Kidney (tissue), 14 donors: ENCODE measurements around the gene SUGCT. TPM values are rescaled to one million over a fixed set of nuclear protein-coding genes. Genes with fewer than 3 reads are reported as not detected.
A peak's percentile ranks its signal among the peaks of the same experiment; 100 is the strongest.
"Not testable (repeated sequence)": the region's sequence is repeated elsewhere in the genome, so short reads cannot be mapped to it uniquely, and the experiment has no call there.

Experiments used
- DNase-seq, 5 donors: peaks; one replicate each; pipeline ENCODE4 v3.0.0-alpha.2; 2013 to 2020
- FAIRE-seq: peaks from 2 replicates; lab custom pipeline; 2012; peaks lifted over from hg19 to GRCh38; lab: Jason Lieb, UNC
- H3K27ac ChIP-seq, 2 donors: one replicate each; pipeline ENCODE4 v1.7.0; 2013; ENCODE audit warnings: low read depth in 2 of 2, low read length in 2 of 2, inconsistent platforms in 1 of 2
- H3K27me3 ChIP-seq: one replicate; pipeline ENCODE4 v1.7.1; 2013; ENCODE audit warnings: low read length, inconsistent platforms; ENCODE audit not compliant: control insufficient read depth, insufficient read depth
- H3K36me3 ChIP-seq, 3 donors: one replicate each; pipeline versions ENCODE4 v1.7.0 to v1.7.1; 2013; ENCODE audit warnings: low read length in 3 of 3, control low read depth in 1 of 3, inconsistent platforms in 1 of 3; ENCODE audit not compliant: insufficient read depth in 3 of 3, control insufficient read depth in 2 of 3
- H3K4me1 ChIP-seq, 3 donors: one replicate each; pipeline versions ENCODE4 v1.7.0 to v1.7.1; 2013; ENCODE audit warnings: low read length in 3 of 3, inconsistent platforms in 1 of 3, low read depth in 1 of 3; ENCODE audit not compliant: control insufficient read depth in 2 of 3, insufficient read depth in 2 of 3
- H3K4me3 ChIP-seq, 3 donors: one replicate each; pipeline versions ENCODE4 v1.7.0 to v1.8.1; 2013; ENCODE audit warnings: low read length in 3 of 3, control low read depth in 1 of 3, inconsistent platforms in 1 of 3
- H3K9ac ChIP-seq, 3 donors: one replicate each; pipeline versions ENCODE4 v1.7.0 to v1.7.1; 2013; ENCODE audit warnings: low read length in 3 of 3, control low read depth in 1 of 3, inconsistent platforms in 1 of 3
- H3K9me3 ChIP-seq, 3 donors: one replicate each; pipeline versions ENCODE4 v1.7.0 to v1.7.1; 2013; ENCODE audit warnings: low read length in 3 of 3, control low read depth in 1 of 3, inconsistent platforms in 1 of 3; ENCODE audit not compliant: control insufficient read depth in 2 of 3, insufficient read depth in 1 of 3
- intact Hi-C: fragments of 100-400 bp; cut with DNase I; formaldehyde crosslinking; loops from one replicate; pipeline ENCODE4 v1.11.1; 2022
- polyA plus RNA-seq: library from polyadenylated mRNA; stranded (reverse); fragments of 350-450 nt; fragmentation: Illumina TruSeq; extraction: RNeasy Lipid Tissue Mini Kit (QIAGEN cat#74804); gene quantifications from one replicate; pipeline ENCODE4 v1.2.3, GENCODE V29; 2014; ENCODE audit warnings: low read depth, low replicate concordance; ENCODE audit not compliant: insufficient read depth
- total RNA-seq: library from RNA; stranded (reverse); fragmentation: NEBNext Ultra II Directional; extraction: Animal tissue kit (Norgen Biotek cat#: 25700); gene quantifications from one replicate; pipeline ENCODE4 v1.2.1, GENCODE V29; 2021
- TF ChIP-seq, protein P1 (sequence below): IDR thresholded peaks from 3 replicates; pipeline ENCODE4 v1.5.1; 2012; ENCODE audit warnings: mild to moderate bottlenecking, moderate library complexity, borderline replicate concordance; ENCODE audit not compliant: insufficient read depth; ENCODE audit errors: extremely low read depth
- donor health status: control.
- donor health status: control.
- donor health status: control.
- donor health status: control.
- donor health status: control.
- donor health status: DM: yes; HTN: yes; CAD: no.
- donor health status: Normal renal cell carcinoma (clear cell type).

Gene SUGCT
- total and polyA plus RNA-seq, 2 donors from 2014 or later = 7.6 to 45.1 TPM

DNA sequence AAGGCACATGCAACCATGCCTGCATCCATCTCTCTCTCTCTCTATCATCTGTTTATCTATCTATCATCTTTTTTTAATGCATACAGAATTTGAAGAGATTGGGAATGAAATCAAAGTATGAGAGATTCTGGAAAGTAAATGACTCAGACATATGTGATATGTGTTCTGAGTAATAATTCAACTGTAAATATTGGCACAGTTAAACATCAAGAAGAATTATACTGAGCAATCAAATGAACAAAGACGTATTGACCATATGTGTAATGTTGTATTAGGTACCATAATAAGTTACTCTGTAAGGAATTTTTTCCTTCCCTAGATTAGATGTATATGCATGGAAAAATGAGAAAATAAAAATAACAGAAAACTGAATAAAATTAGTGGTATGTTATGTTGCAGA lies 108.3 kb downstream of the SUGCT start:
- Histone ChIP-seq H3K4me1 (no peaks in the 10 kb centered on the region), H3K9ac (no peak overlapping the region), H3K9me3 (no peaks in the 10 kb centered on the region), H3K27ac (no peak overlapping the region), H3K36me3 (peaks cover 0 to 3% (median 0%) of the 10 kb centered on the region in 3 donors), H3K4me3 (no peak overlapping the region), H3K27me3 (no peaks in the 10 kb centered on the region)
- DNase-seq (no peak), FAIRE-seq (no peak)
- intact Hi-C loops = no loop called here
- TF ChIP-seq, protein P1, sequence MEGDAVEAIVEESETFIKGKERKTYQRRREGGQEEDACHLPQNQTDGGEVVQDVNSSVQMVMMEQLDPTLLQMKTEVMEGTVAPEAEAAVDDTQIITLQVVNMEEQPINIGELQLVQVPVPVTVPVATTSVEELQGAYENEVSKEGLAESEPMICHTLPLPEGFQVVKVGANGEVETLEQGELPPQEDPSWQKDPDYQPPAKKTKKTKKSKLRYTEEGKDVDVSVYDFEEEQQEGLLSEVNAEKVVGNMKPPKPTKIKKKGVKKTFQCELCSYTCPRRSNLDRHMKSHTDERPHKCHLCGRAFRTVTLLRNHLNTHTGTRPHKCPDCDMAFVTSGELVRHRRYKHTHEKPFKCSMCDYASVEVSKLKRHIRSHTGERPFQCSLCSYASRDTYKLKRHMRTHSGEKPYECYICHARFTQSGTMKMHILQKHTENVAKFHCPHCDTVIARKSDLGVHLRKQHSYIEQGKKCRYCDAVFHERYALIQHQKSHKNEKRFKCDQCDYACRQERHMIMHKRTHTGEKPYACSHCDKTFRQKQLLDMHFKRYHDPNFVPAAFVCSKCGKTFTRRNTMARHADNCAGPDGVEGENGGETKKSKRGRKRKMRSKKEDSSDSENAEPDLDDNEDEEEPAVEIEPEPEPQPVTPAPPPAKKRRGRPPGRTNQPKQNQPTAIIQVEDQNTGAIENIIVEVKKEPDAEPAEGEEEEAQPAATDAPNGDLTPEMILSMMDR = no peak

DNA sequence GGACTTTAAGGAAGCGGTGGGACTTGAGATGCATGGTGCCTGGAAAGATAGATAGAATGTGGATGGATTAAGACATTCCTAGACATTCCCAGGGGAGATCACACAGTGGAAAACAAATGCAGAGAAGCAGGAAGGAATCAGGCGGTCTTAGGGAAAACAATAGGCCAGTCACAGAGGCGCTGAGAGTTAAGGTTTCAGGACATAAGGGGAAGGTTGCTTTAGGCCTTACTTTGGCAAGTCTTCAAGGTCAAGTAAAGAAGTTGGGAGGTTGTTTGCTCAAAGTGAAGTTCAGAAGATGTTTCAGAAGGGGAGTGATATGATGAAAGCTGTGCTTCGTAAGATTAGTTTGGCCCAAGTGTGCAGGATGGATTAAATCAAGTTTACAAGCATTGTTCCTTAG lies 109.4 kb downstream of the SUGCT start:
- peaks cover 0 to 3% (median 0%) of the 10 kb centered on the region in 3 donors for H3K36me3 ChIP-seq
- H3K27ac ChIP-seq = no peak overlapping the region
- H3K4me1 ChIP-seq = no peaks in the 10 kb centered on the region
- no peaks in the 10 kb centered on the region for H3K9me3 ChIP-seq
- H3K9ac ChIP-seq = no peak overlapping the region
- FAIRE-seq = no peak
- intact Hi-C loops = no loop called here
- peak in 2 of 5 donors; percentile 22 to 37 for DNase-seq
- TF ChIP-seq, protein P1 = no peak
- H3K4me3 ChIP-seq = no peak overlapping the region
- no peaks in the 10 kb centered on the region for H3K27me3 ChIP-seq

DNA sequence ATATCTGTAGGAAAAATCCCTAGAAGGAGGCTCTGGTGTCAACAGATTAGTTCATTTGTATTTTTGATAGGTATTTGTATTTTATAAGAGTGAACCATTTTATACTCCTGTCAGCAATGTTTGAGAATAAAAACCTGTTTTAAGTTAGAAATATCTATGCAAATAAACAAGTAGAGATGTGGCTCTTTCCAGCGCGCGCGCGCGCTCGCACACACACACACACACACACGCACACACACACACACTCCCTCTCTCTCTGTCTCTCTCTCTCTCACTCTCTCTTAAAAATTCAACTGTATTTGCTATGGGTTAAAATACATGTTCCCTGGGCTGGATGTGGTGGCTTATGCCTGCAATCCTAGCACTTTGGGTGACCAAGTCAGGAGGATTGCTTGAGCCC lies 113.9 kb downstream of the SUGCT start:
- FAIRE-seq = no peak
- H3K9ac ChIP-seq = no peak overlapping the region
- intact Hi-C loops = no loop called here

DNA sequence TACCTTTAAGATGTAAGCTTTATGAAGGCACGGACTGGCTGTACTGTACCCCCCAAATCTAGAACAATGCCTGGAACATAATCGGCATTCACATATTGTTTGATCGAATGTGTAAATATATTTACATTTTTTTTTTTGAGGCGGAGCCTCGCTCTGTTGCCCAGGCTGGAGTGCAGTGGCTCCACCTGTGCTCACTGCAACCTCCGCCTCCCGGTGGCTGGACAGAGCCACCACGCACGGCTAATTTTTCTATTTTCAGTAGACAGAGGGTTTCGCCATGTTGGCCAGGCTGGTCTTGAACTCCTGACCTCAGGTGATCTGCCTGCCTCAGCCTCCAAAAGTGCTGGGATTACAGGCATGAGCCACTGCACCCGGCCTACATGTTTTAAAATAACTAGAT lies 118.6 kb downstream of the SUGCT start:
- H3K4me1 ChIP-seq, H3K27me3 ChIP-seq, intact Hi-C loops, H3K36me3 ChIP-seq, H3K4me3 ChIP-seq, DNase-seq, H3K9ac ChIP-seq, FAIRE-seq, H3K9me3 ChIP-seq, H3K27ac ChIP-seq: not testable (repeated sequence)

More for the DNA sequence above, 113.9 kb downstream of the SUGCT start:
- no peak for DNase-seq
- H3K36me3 ChIP-seq = no peaks in the 10 kb centered on the region
- TF ChIP-seq, protein P1 = no peak
- H3K27ac ChIP-seq = no peak overlapping the region
- no peaks in the 10 kb centered on the region for H3K4me1 ChIP-seq
- H3K9me3 ChIP-seq = no peaks in the 10 kb centered on the region
- H3K4me3 ChIP-seq = no peak overlapping the region
- no peaks in the 10 kb centered on the region for H3K27me3 ChIP-seq
